H9 (cell line): ENCODE measurements around the gene NADSYN1. TPM values are rescaled to one million over a fixed set of nuclear protein-coding genes. Genes with fewer than 3 reads are reported as not detected.

Source experiments
- DNase-seq: peaks from one replicate; pipeline ENCODE4 v3.0.0-alpha.2; 2017
- H2AFZ ChIP-seq: one replicate; pipeline ENCODE4 v1.6.1; 2013; ENCODE audit warnings: mild to moderate bottlenecking, low read length, control low read depth, moderate library complexity
- H2AK5ac ChIP-seq: 2 replicates; pipeline ENCODE4 v1.6.1; 2013; ENCODE audit warnings: low read length, control low read depth, mixed read lengths; ENCODE audit not compliant: insufficient read length
- H2BK120ac ChIP-seq: one replicate; pipeline ENCODE4 v1.6.1; 2013; ENCODE audit warnings: low read depth, mild to moderate bottlenecking, low read length, control low read depth, inconsistent platforms; ENCODE audit not compliant: poor library complexity, severe bottlenecking
- H2BK12ac ChIP-seq: 2 replicates; pipeline ENCODE4 v1.6.1; 2013; ENCODE audit warnings: low read length, control low read depth, mixed read lengths, low read depth; ENCODE audit not compliant: insufficient read length
- H2BK15ac ChIP-seq: 2 replicates; pipeline ENCODE4 v1.6.1; 2013; ENCODE audit warnings: low read depth, low read length, control low read depth
- H2BK20ac ChIP-seq: one replicate; pipeline ENCODE4 v1.6.1; 2013; ENCODE audit warnings: low read depth, mild to moderate bottlenecking, low read length, control low read depth, inconsistent platforms; ENCODE audit not compliant: poor library complexity, severe bottlenecking
- H2BK5ac ChIP-seq: 2 replicates; pipeline ENCODE4 v1.6.1; 2013; ENCODE audit warnings: low read length, control low read depth, mixed read lengths; ENCODE audit not compliant: insufficient read length
- H3K14ac ChIP-seq: 2 replicates; pipeline ENCODE4 v1.6.1; 2013; ENCODE audit warnings: low read length, control low read depth; ENCODE audit not compliant: insufficient read depth
- H3K18ac ChIP-seq: 2 replicates; pipeline ENCODE4 v1.6.1; 2013; ENCODE audit warnings: low read depth, mild to moderate bottlenecking, mixed read lengths, low read length, control low read depth; ENCODE audit not compliant: insufficient read length
- H3K23ac ChIP-seq: 2 replicates; pipeline ENCODE4 v1.6.1; 2013; ENCODE audit warnings: low read length, control low read depth, mixed read lengths, low read depth; ENCODE audit not compliant: insufficient read length
- H3K23me2 ChIP-seq: 2 replicates; pipeline ENCODE4 v1.6.1; 2013; ENCODE audit warnings: low read depth, mild to moderate bottlenecking, mixed read lengths, low read length, control low read depth; ENCODE audit not compliant: insufficient read length, poor library complexity, severe bottlenecking
- H3K27ac ChIP-seq: 2 replicates; pipeline ENCODE4 v1.5.1; 2013; ENCODE audit warnings: low read length, control low read depth, mixed read lengths, low read depth; ENCODE audit not compliant: insufficient read length
- H3K27me3 ChIP-seq: 2 replicates; pipeline ENCODE4 v1.6.1; 2013; ENCODE audit warnings: low read length, control low read depth, inconsistent platforms; ENCODE audit not compliant: insufficient read depth
- H3K4ac ChIP-seq: 2 replicates; pipeline ENCODE4 v1.6.1; 2013; ENCODE audit warnings: low read depth, mild to moderate bottlenecking, control low read depth, inconsistent platforms, low read length, moderate library complexity
- H3K4me1 ChIP-seq: 2 replicates; pipeline ENCODE4 v1.6.1; 2013; ENCODE audit warnings: low read length, control low read depth, inconsistent platforms; ENCODE audit not compliant: insufficient read depth
- H3K4me2 ChIP-seq: 2 replicates; pipeline ENCODE4 v1.6.1; 2013; ENCODE audit warnings: low read length, control low read depth, mixed read lengths; ENCODE audit not compliant: insufficient read length, insufficient read depth
- H3K56ac ChIP-seq: 2 replicates; pipeline ENCODE4 v1.6.1; 2013; ENCODE audit warnings: low read depth, mild to moderate bottlenecking, mixed read lengths, low read length, control low read depth; ENCODE audit not compliant: insufficient read length
- H3K79me1 ChIP-seq: 2 replicates; pipeline ENCODE4 v1.6.1; 2013; ENCODE audit warnings: low read depth, mild to moderate bottlenecking, moderate library complexity, low read length, control low read depth, inconsistent platforms; ENCODE audit not compliant: insufficient read depth, poor library complexity, severe bottlenecking
- H3K79me2 ChIP-seq: 2 replicates; pipeline ENCODE4 v1.6.1; 2013; ENCODE audit warnings: low read length, control low read depth, inconsistent platforms; ENCODE audit not compliant: insufficient read depth
- H3K9ac ChIP-seq: 2 replicates; pipeline ENCODE4 v1.6.1; 2013; ENCODE audit warnings: low read length, control low read depth, mixed read lengths; ENCODE audit not compliant: insufficient read length; ENCODE audit errors: extremely low read depth
- H3K9me3 ChIP-seq: one replicate; pipeline ENCODE4 v1.6.1; 2013; ENCODE audit warnings: low read depth, low read length, inconsistent platforms; ENCODE audit not compliant: control insufficient read depth
- H3T11ph ChIP-seq: one replicate; pipeline ENCODE4 v1.6.1; 2013; ENCODE audit warnings: mild to moderate bottlenecking, low read length, control low read depth, inconsistent platforms
- H4K20me1 ChIP-seq: one replicate; pipeline ENCODE4 v1.6.1; 2013; ENCODE audit not compliant: control insufficient read depth, insufficient read length, insufficient read depth
- H4K5ac ChIP-seq: 2 replicates; pipeline ENCODE4 v1.6.1; 2013; ENCODE audit warnings: low read depth, mild to moderate bottlenecking, mixed read lengths, low read length, control low read depth; ENCODE audit not compliant: insufficient read length
- H4K8ac ChIP-seq: replicated peaks from 2 replicates; pipeline ENCODE4 v1.6.1; 2013; ENCODE audit warnings: low read length, control low read depth, mixed read lengths, low read depth; ENCODE audit not compliant: insufficient read length
- H4K91ac ChIP-seq: 2 replicates; pipeline ENCODE4 v1.6.1; 2013; ENCODE audit warnings: low read depth, mild to moderate bottlenecking, moderate library complexity, mixed read lengths, low read length, control low read depth; ENCODE audit not compliant: insufficient read length
- H3K27ac Mint-ChIP-seq, 3 experiments: 2 replicates in 2 of 3; 3 replicates in 1 of 3; pipeline ENCODE4 v1.8.0; 2020 to 2021; ENCODE audit warnings: mixed read lengths in 3 of 3, mild to moderate bottlenecking in 1 of 3, moderate library complexity in 1 of 3
- H3K27me3 Mint-ChIP-seq: 2 replicates; pipeline ENCODE4 v1.8.0; 2021; ENCODE audit warnings: low read depth, mild to moderate bottlenecking, moderate library complexity, mixed read lengths
- H3K36me3 Mint-ChIP-seq, 3 experiments: 2 replicates in 2 of 3; 3 replicates in 1 of 3; pipeline ENCODE4 v1.8.0; 2020 to 2021; ENCODE audit warnings: low read depth in 3 of 3, mixed read lengths in 3 of 3; ENCODE audit not compliant: insufficient read depth in 1 of 3
- H3K4me1 Mint-ChIP-seq, 2 experiments: 2 replicates each; pipeline ENCODE4 v1.8.0; 2020; ENCODE audit warnings: mixed read lengths in 2 of 2
- H3K4me3 Mint-ChIP-seq, 2 experiments: 2 replicates in 1 of 2; 3 replicates in 1 of 2; pipeline ENCODE4 v1.8.0; 2020 to 2021; ENCODE audit warnings: mild to moderate bottlenecking in 2 of 2, mixed read lengths in 2 of 2, moderate library complexity in 1 of 2
- H3K9me3 Mint-ChIP-seq, 2 experiments: 2 replicates in 1 of 2; 3 replicates in 1 of 2; pipeline ENCODE4 v1.8.0; 2020; ENCODE audit warnings: mild to moderate bottlenecking in 2 of 2, mixed read lengths in 2 of 2, moderate library complexity in 1 of 2
- WGBS: extraction: QIAGEN DNeasy Blood & Tissue Kit; methylation state at CpG from one replicate; pipeline ENCODE4 v1.1.7; 2013; ENCODE audit warnings: missing lambda C conversion rate, low lambda C conversion rate, mixed read lengths; ENCODE audit not compliant: insufficient read length; ENCODE audit errors: extremely low coverage; 5-methylcytosine and 5-hydroxymethylcytosine counted together
- total RNA-seq: library from RNA; stranded (reverse); gene quantifications from 2 replicates; pipeline ENCODE4 v1.2.1, GENCODE V29; 2021
- TF ChIP-seq, protein P1 (sequence below): fragments of 200-600 bp; sonication (generic); conservative IDR thresholded peaks from 3 replicates; pipeline ENCODE4 v1.8.0; 2021; ENCODE audit warnings: antibody characterized with exemption, mild to moderate bottlenecking

The NADSYN1 gene
- total RNA-seq, 1 experiment from 2014 or later = 44.2 TPM

DNA sequence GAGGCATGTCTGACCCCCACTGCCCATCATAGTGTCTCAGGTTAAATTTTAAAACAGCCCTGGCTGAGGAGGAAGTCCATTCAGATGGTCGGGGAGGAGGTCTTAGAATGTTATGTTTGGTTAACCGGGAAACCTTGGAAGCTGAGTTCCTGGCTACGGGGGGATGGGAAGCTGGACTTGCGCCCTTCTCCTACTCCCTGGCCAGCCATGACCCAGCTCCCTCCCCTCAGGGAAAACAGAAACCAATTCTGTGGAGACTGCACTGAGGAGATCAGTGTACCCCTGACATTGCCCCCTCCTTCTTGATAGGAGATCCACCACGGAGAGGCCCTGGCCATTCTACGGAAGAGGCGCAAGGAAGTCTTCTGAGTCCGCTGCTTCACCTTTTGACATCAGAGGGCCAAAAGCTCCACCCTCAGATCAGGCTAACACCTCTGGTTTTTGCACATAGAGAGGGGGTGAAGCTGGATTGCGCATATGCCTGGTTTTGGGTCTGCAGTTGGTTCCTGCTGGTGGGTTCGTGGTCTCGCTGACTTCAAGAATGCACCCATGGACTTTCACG is 92.5 kb downstream of the NADSYN1 start:
- no peak overlapping the region for H3K4me2 ChIP-seq
- H3T11ph ChIP-seq = no peak overlapping the region
- H2BK20ac ChIP-seq = no peak overlapping the region
- no peaks in the 10 kb centered on the region for H3K23me2 ChIP-seq
- no peaks in the 10 kb centered on the region for H3K9me3 ChIP-seq
- no peak overlapping the region for H3K14ac ChIP-seq
- DNase-seq = no peak
- no peak overlapping the region for H2BK15ac ChIP-seq
- H3K79me2 ChIP-seq = no peaks in the 10 kb centered on the region
- no peak overlapping the region for H2AK5ac ChIP-seq
- H3K9ac ChIP-seq = no peak overlapping the region
- H4K5ac ChIP-seq = no peak overlapping the region
- H4K91ac ChIP-seq = no peak overlapping the region
- TF ChIP-seq, protein P1, sequence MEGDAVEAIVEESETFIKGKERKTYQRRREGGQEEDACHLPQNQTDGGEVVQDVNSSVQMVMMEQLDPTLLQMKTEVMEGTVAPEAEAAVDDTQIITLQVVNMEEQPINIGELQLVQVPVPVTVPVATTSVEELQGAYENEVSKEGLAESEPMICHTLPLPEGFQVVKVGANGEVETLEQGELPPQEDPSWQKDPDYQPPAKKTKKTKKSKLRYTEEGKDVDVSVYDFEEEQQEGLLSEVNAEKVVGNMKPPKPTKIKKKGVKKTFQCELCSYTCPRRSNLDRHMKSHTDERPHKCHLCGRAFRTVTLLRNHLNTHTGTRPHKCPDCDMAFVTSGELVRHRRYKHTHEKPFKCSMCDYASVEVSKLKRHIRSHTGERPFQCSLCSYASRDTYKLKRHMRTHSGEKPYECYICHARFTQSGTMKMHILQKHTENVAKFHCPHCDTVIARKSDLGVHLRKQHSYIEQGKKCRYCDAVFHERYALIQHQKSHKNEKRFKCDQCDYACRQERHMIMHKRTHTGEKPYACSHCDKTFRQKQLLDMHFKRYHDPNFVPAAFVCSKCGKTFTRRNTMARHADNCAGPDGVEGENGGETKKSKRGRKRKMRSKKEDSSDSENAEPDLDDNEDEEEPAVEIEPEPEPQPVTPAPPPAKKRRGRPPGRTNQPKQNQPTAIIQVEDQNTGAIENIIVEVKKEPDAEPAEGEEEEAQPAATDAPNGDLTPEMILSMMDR = no peak
- Mint-ChIP-seq H3K36me3 (peaks cover 5 to 24% (median 12%) of the 10 kb centered on the region in 3 experiments; a peak in 6 of 7 replicates), H3K4me3 (no peak overlapping the region), H3K4me1 (peaks cover 27 to 28% of the 10 kb centered on the region in 2 experiments), H3K27ac (no peak overlapping the region), H3K27me3 (peaks cover 56% of the 10 kb centered on the region), H3K9me3 (peaks cover 14 to 16% of the 10 kb centered on the region in 2 experiments)
- H2BK120ac ChIP-seq = no peak overlapping the region
- no peaks in the 10 kb centered on the region for H3K79me1 ChIP-seq
- H4K20me1 ChIP-seq = no peaks in the 10 kb centered on the region
- H2AFZ ChIP-seq = no peak overlapping the region
- H2BK12ac ChIP-seq = no peak overlapping the region
- H3K23ac ChIP-seq = no peak overlapping the region
- H3K18ac ChIP-seq = no peak overlapping the region
- WGBS = no CpG with 5 or more reads among the region's 12 CpGs
- no peak overlapping the region for H4K8ac ChIP-seq
- H3K4me1 ChIP-seq = no peaks in the 10 kb centered on the region
- H2BK5ac ChIP-seq = no peak overlapping the region
- H3K27ac ChIP-seq = no peak overlapping the region
- no peak overlapping the region for H3K56ac ChIP-seq
- no peak overlapping the region for H3K4ac ChIP-seq
- H3K27me3 ChIP-seq = no peaks in the 10 kb centered on the region
